WTC11 (cell line): ENCODE measurements around the gene BDP1.
"Not testable (repeated sequence)": the region's sequence is repeated elsewhere in the genome, so short reads cannot be mapped to it uniquely, and the experiment has no call there.

Experiments used
- CDX4 ChIP-seq: fragments of 250-450 bp; sonication (Bioruptor Pico); IDR thresholded peaks from 2 replicates; pipeline ENCODE4 v1.9.0; 2021; ENCODE audit warnings: moderate library complexity, mild to moderate bottlenecking, inconsistent platforms, borderline replicate concordance
- JUN ChIP-seq: sonication (generic); formaldehyde crosslinking; IDR thresholded peaks from 2 replicates; pipeline ENCODE4 v1.8.0; 2023; ENCODE audit warnings: mild to moderate bottlenecking, missing genetic modification reagents
- ZNF138 ChIP-seq: sonication (generic); formaldehyde crosslinking; conservative IDR thresholded peaks from 2 replicates; pipeline ENCODE4 v1.8.1; 2022; ENCODE audit warnings: mild to moderate bottlenecking, moderate library complexity, missing genetic modification reagents
- ZNF232 ChIP-seq: sonication (generic); formaldehyde crosslinking; IDR thresholded peaks from 2 replicates; pipeline ENCODE4 v1.8.0; 2022; ENCODE audit warnings: mild to moderate bottlenecking, missing genetic modification reagents

- TF ChIP-seq ZNF138, CDX4, ZNF232, JUN (CRISPR knock-in tag): not testable (repeated sequence)
Measured at GRCh38 chr5:71426686-71427474, 28.6 kb upstream of the BDP1 start.
